SKM-1 treated with dmso at 0.1 percent for 144 hours (cell line): ENCODE results near the gene FBXW11.
"Not testable (repeated sequence)": the region's sequence is repeated elsewhere in the genome, so short reads cannot be mapped to it uniquely, and the experiment has no call there.

ENCODE experiments used
- DNase-seq: peaks from one replicate; lab custom pipeline; 2025; ENCODE audit not compliant: unreplicated experiment; lab: John Stamatoyannopoulos, UW

FBXW11 gene

DNA sequence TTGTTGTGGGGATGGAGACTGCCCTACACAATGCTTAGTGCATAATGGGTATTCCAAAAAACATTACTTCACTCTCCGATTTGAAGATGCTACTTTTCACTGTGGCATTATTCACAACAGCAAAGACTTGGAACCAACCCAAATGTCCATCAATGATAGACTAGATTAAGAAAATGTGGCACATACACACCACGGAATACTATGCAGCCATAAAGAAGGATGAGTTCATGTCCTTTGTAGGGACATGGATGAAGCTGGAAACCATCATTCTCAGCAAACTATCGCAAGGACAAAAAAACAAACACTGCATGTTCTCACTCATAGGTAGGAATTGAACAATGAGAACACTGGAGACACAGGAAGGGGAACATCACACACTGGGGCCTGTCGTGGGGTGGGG, 90.7 kb downstream of the FBXW11 start:
- not testable (repeated sequence) for DNase-seq

DNA sequence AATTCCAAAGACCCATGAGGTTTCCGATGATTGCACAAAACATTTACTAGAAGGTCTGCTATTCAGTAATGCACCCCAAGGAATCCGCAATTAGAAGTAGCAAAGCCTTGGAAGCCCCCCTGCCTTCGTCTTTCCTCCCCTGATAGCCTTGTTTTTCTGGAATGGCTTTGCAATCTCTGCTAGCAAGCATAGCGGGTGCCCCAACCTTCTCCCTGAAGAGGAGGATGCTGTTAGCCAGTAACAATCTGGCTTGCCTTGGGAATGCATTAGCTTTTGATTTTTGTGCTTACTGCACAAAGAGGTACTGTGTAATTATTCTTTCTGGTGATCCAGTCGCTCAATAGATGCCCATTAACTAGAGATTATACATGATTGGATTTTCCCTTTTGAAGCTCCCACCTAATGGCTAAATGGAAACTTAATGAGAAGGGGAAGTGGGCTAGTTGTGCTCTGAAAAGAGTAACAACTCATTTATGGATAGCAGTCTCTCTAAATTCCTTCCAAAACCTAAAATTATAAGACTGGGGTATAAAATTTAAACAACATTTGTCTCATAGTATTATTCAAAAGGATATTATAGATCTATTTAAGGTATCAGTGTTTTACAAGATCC, 91.6 kb downstream of the FBXW11 start:
- DNase-seq = no peak

DNA sequence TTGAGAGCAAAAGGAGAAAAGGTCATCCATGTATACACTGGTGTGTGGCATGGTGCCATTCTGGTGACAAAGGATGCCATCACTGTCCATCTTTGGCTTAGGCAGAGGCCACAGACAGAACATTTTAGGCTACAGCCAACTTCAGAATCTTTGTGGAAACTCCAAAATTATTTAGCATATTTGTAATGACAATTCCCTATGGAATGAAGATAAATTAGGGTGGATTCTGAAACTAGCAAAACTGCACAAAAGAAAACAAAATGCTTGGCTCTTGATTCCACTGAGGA, 92.5 kb downstream of the FBXW11 start:
- no peak for DNase-seq

DNA sequence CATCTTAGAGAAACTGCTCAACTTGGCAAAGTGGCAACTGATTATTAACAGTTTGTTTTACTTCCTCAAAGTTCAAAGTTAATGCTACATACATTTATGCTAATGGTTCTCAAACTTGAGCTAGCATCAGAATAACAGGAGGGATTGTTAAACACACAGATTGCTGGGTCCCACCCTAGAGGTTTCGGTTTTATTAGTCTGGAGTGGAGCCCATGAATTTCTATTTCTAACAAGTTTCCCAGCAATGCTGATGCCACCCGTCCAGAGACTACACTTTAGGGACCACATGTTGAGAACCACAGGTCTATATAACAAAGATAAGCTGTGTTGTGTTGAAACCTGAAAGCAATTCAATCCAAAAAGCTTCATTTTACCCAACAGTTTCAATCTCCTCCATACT, 95.3 kb downstream of the FBXW11 start:
- no peak for DNase-seq

DNA sequence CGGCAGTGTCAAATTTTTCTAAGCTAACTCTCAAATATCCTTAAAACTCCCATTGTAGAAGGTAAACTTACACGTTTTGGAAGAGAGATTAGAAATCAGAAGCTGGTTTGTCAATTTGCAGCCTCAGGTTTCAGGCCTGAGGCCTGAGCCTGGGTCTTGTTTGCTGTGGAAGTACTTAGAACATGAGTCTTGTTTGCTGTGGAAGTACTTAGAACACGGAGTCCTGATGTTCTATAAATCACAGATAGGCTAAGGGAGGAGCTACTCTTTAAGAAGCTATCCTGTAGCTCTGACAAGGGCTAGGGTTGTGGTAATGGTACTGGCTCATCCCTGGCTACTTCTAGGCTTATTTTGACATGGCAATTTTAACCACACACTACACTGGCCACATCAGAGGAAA, 97.8 kb downstream of the FBXW11 start:
- DNase-seq = no peak

DNA sequence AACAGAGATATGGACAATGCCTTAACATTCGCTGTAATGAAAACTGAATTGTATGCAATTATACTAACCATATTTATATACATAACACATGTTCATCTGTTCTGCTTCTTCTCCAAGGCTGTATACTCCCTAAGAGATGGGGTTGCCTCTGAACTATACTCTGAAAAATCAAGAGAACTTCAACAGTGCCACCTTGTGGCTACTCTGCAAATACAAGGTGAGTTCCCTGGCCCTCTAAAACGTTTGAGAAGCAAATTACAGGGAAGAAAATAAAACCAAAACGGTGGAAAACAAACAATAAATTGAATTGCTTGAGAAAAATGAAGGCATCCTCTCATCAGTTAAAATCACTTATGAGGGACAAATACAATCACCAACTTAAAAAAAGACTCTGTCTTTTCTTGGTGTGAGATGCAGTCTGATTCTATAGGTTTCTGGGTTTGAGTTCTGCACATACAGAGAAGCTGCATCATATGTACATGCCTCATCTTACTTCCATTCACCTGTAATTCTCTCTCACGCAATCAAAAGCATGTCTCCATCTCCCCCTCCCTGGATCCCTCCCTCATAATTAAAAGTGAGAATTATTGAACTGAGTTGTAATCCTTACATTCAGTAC, 98.6 kb downstream of the FBXW11 start:
- peak; percentile 54 for DNase-seq

DNA sequence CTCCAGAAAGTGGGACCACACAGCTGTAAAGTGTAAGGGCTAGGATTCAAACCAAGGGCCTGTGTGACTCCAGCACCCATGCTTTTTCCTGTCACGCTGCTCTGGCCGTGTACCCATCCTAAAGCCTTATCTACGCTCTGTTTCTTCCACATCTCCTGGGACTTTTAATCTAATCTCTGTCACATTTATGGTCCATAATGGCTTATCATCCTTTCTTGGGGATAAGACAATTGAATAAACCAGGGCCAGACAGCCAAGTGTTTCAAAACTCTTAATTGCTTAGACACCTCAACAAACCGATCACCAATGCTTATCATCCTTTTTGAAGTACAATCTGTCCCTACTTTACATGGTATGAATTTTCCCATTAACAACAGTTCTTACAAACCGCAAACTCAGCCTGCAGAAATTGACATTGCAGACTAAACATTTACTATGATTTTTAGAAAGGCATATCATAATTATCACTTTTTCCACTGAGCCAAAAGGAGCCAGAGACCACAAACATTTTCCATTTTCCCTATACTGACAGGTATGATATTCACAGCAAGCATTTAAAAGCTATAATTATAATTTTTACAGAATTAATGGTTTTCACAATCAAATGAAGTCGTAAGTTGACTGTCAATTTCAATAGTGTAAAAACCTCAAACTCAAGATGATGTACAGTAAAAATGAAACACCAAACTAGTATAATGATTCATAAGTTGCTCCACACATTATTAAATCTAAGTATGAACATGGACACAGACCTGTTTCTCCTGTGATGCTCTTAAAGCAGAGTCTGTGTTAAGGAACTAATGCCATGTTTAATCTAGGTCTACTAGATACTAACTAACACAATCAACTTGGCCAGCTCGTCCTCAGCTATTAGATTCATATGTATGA, 99.5 kb downstream of the FBXW11 start:
- no peak for DNase-seq

DNA sequence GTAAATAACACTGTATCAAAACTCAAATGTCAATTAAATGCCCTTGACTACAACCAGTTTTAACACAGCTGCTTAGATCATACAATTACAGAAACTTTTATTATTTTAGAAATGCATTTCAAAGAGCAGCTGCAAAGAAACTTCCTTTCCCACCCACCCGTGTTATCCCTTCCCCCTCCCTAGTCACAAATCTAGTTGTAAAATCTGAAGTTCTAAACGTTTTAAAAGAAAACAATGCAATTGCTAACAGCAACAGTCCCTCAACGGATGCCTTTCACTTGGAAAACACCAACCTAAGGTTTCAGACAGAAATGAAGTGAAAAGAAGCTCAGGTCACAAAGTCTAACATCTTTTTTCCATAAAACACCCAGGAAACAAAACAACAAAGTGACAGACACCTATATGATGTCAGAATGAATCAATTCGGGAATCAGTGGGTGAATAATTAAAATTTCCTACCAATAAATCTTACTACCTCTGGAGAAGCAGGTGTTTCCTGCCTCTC, 100.3 kb downstream of the FBXW11 start:
- DNase-seq = no peak

DNA sequence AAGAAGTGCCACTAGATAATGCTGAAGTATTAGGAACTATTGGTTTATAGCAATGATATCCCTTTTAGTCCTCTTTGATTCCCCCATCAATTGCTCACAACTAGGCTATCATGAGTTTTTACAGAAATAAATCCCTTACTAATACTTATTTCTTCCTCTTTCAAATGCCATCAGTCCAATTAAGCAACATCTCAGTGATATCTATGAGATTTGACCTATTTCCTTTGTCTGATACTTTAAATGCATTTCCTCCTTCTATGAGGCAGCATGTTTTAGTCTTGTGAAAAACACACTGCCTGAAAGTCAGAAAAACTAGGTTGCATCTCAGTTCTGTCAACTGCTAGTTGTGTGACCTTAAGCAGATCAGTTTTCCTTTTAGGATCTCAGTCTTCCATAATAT, 101.6 kb downstream of the FBXW11 start:
- DNase-seq = no peak

DNA sequence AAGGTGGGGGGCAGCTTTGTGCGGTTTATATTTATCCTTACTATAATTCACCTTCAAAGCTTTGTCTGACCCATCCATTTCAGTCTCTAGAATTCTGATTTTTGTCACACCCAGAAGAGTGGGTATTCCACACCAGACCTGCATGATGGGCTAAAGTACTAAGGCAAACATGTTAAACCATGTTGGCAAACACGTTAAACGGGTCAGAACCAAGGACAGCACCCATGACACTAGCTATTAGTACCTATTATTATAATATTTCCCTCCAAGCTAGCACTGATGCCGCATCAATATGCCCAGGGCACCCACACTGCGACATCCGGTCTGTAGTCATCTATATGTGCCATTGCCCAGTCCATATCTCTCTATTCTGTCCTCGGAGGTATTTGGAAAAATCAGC, 104.7 kb downstream of the FBXW11 start:
- DNase-seq = no peak

DNA sequence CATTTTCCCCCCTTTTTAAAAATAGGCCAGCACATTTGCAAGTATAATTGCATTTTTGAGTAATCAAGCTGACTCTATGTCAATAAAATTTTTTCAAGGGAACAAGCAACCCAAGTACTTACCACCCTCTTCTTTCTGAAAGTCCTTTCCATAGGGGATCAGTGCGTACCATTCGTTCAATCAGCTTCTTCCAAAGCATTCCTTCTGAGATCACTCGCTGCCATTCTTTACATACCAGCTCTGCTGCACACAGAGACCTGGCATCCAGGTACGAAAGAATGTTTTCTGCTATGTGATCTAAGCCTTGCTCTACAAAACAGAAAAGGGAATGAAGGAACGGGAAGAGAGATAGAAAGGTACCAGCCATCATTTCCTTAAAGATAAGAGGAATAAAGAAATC, 106.6 kb downstream of the FBXW11 start:
- no peak for DNase-seq

DNA sequence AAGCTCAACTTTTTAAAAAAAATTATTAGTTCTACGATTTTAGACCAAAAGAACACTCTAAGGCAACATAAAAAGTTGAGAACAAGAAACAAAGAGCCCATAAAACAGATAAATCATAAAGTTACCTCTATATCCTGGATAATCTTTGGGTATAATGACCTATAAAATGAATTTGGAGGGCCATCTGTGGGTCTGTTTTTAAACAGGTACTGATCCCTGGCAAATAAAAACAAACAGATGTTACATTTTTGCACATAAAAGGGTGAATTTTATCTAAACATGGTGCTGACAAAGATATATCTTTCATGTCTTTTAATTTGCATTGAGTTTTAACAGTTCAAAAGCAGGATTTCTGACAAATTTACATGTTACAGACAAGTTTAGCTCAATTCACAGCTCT, 107.6 kb downstream of the FBXW11 start:
- DNase-seq = no peak

DNA sequence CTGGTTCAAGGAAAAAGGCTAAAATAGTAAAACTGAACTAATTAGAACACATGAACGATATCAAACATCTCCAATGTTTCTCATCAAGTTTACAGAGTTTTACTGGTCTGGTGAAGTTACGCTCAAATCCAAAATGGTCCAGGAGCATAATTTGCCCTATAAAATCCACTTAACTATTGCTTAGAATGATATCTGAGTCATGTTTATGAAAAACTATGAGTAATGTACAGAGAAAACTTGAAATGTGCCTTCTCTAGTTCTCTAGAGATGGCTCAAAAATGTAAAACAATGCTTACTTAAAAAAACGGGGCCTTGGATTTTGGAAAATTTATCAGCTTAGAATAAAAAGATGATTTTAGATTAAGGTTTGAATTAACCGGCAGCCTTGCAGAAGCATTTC, 108.1 kb downstream of the FBXW11 start:
- DNase-seq = no peak

DNA sequence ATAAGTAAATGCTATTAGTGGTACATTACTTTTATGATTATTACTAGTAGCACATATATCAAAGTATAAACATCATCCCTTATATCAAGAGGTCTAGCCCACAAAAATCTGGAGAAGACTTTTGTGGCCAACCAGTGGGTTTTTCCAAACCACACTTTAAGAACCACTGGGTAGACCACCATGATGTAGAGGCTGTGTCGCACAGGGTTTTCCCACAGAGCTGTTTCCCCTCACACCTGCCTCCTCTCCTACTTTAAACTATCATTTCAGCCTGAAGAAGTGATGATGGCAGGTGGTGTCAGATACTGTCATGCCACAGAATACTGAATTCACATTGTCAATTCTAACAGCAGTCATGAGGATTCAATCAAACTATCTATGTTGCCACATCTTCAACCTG, 109.2 kb downstream of the FBXW11 start:
- DNase-seq = no peak

DNA sequence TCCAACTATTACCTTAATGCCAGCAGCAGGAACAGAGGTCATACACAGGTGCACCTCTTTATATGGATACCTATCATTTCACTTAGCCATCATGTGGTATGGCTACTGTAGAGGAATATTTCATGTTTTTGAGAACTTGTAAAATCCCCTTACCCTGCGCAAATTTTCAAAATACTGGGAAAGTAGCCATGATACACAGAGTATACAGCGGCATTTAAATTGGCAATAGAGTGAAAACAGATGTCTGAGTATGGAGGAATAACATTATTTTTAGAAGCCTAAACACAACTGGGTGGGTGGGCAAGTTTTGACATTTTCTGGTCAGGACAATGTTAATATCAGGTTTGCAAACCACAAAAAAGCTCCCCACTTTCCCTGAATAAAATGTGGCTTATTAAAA, 111.4 kb downstream of the FBXW11 start:
- no peak for DNase-seq

DNA sequence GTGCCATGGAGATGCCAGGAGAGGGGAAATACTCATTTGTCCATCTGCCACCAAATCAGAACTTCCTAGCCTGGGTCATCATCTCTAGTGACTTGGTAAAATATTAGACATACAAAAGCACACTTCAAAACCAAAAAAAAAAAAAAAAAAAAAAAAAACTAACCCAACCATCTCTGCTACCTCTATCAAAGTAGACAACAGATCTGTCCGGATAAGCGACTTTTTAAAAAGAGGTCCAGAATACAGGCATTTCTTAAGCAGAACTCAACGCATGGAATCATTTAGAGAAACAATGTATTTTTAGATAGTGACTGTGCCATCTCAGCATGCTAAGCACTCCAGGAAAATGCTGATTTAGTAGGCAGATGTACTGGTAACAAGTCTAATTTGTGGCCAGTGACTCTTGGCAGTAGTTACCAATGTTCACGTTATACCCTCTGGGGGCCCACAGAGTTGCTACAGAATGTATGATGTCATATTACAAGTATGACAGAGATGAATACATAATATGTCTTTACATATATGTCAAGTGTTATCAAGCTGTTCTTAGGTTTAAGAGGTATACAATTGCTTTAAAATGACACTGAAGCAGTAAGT, 113.0 kb downstream of the FBXW11 start:
- DNase-seq = no peak

DNA sequence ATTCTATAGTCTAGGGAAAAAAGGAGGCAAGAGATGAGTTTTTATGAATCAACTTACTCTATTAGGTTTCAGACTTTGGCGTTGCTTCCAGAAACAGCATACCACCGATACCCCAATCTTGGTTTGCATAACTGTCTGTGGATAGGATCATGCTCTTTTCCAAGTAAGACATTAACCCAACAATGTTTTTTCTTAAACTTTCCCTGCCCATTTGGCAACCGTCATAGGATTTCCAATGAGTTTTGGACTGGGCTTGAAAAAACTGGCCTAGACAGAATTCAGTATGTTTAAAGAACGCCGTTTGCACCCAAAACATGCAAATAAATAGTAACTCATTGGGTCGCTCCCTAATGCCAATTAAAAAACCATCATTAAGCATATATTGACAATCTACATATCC, 114.8 kb downstream of the FBXW11 start:
- DNase-seq = no peak

DNA sequence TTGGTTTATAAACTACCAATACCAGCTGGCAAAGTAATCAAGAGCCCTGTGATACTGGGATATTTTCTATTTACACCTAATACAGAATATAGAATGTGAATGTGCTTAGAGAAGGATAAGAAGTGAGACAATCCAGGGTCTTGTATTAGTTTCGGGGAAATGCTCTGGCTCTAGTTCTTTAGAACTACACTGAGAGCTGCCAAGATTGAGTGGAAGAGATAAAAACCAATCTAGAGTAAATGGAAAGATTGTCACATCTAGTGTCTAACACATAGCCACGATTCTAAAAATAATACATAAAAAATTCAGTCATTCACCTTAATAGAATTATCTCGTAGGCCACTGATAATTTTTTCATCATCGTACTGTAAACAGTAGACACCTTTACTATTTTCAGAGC, 115.3 kb downstream of the FBXW11 start:
- no peak for DNase-seq

DNA sequence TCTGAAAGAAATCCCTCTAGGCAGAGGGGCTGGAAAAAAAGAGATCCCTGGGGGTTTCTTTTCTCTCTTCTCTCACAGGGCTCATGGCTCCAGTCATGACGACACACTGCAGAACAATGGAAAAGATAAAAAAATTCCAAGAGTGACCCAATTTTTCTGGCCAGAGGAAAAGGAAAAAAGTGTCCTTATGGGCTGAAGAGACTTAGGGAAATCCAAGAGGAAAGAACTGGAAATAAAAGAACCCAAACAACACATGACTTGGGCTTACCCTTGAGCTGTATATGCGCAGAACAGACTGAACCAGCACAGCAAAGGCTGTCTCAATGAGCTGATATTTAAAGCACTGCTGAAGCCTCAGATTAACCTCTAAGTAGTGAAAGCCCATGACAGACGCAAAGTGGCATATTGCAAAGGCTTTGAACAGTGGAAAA, 118.4 kb downstream of the FBXW11 start:
- no peak for DNase-seq

DNA sequence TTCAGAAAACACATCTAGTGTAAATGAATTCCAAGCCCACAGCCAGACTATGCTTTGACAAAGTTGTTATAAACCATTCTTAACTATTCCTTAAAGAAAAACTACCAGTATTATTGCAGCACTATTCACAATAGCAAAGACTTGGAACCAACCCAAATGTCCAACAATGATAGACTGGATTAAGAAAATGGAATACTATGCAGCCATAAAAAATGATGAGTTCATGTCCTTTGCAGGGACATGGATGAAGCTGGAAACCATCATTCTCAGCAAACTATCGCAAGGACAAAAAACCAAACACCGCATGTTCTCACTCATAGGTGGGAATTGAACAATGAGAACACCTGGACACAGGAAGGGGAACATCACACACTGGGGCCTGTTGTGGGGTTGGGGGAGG, 120.4 kb downstream of the FBXW11 start:
- not testable (repeated sequence) for DNase-seq

DNA sequence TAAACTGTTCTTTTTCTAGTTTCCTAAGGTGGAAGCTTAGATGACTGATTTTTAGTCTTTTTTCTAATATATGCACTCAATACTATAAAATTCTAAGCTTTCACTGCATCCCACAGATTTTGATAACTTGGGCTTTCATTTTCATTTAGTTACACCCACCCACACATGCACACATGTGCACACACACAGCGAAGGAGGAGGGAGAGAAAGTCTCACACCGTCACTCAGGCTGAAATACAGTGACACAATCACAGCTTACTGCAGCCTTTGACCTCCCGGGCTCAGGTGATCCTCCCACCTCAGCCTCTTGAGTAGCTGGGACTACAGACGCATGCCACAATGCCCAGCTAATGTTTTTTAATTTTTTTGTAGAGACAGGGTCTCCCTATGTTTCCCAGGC, 124.3 kb downstream of the FBXW11 start:
- no peak for DNase-seq

DNA sequence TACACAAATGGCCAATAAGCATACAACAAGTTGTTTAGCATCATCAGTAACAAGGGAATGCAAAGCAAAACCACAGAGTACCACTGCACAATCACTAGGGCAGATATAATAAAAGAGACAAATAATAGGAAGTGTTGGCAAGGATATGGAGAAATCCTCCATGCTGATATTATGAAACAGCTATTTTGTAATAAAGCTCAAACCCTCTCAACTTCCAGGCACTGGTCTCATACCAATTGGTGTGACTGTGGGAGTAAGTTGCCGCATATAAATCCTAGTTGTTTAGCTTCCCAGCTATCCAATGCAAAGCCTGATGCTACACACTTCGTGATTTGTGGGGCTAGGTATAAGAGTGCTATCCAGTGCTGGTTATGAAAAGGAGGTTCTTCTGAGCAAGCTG, 132.2 kb downstream of the FBXW11 start:
- peak; percentile 95 for DNase-seq
